ENCODE results near the gene SLU7.
"Not testable (repeated sequence)": the region's sequence is repeated elsewhere in the genome, so short reads cannot be mapped to it uniquely, and the experiment has no call there.

SLU7 gene

DNA sequence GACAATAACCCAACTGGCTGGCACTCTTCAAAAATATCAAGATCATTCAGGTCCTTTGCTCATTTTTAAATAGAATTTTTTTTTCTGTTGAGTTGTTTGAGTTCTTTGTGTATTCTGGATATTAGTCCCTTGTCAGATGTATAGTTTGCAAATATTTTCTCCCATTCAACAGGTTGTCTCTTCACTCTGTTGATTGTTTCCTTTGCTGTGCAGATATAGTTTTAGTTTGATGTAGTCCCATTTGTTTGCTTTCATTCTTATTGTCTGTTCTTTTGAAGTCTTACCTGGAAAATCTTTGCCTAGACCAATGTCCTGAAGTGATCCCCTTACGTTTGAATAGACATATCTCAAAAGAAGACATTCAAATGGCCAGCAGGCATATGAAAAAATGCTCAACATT, 25.5 kb upstream of the SLU7 start:
- Histone ChIP-seq H3K27me3 (ENCODE audit: low read depth) (peaks cover 4% of the 10 kb centered on the region), H3K4me1 (no peaks in the 10 kb centered on the region), H3K36me3 (replicated peaks) (no peaks in the 10 kb centered on the region), H3K4me3 (no peak overlapping the region), H3K9me3 (no peaks in the 10 kb centered on the region)
- DNase-seq (ENCODE audit: low spot score in 2 of 2), result no peak
- in situ Hi-C loops (cut with MboI; ENCODE audit: low sequenced_read_pairs), result no loop called here

DNA sequence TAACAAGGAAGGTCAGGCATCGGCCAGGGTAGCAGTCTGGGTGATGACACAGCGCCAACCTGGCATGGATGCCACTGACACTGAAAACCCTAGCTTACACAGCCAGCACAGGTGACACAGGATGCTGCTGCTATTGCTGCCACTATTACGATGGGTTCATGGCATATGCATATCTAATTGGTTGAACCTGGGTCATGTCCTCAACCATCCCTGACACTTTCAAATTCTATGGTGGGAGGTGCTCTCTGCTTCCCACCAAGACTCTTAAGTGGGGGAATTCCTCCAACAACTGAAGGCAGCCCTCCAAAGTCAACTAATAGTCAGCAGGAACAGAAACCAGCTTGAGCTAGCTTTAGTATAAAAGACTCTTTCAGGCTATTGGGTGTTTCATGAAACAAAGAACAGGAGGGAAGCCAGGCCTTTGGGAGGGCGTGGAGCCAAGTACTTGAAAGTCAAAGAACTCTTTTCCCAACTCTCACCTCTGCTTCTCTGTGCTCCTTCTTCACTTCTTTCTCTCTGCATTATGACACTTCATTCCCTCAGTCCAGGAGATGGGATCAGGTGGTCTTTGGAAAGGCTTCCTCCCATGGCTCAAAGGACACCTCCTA, 24.0 kb upstream of the SLU7 start:
- DNase-seq (ENCODE audit: low spot score in 2 of 2), result no peak
- in situ Hi-C loops (cut with MboI; ENCODE audit: low sequenced_read_pairs), result no loop called here

DNA sequence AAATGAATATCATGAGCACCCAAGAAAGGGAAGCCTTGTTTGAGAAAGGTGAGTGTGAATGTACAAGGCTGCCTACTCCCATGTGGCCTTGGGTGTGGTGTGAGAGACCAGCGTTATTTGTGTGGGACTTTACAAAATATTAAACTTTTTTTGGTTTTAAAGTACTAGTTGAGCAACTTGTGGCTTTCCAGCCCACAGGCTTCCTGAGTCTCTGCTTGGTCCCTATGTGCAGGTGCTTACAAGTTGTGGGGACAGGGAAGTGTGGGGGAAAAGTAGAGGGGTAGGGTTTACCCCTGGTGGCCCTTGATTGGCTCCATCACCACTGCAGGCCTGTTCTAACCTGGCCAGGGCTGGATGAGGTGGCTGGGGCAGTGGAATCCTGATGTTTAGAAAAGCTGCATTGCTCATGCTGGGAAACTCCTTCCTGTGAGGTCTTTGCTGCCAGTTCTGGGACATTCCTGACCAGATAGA, 22.5 kb upstream of the SLU7 start:
- H3K27me3 ChIP-seq (ENCODE audit: low read depth), result peaks cover 6% of the 10 kb centered on the region
- H3K9me3 ChIP-seq, result no peaks in the 10 kb centered on the region
- H3K4me3 ChIP-seq, result no peak overlapping the region
- DNase-seq (ENCODE audit: low spot score in 2 of 2), result no peak
- H3K36me3 ChIP-seq (replicated peaks), result no peaks in the 10 kb centered on the region
- in situ Hi-C loops (cut with MboI; ENCODE audit: low sequenced_read_pairs), result no loop called here
- H3K4me1 ChIP-seq, result peaks cover 4% of the 10 kb centered on the region; the same call in 1 of the 2 replicates

More for the DNA sequence above, 24.0 kb upstream of the SLU7 start:
- peaks cover 4% of the 10 kb centered on the region; the same call in 1 of the 2 replicates for H3K4me1 ChIP-seq
- H3K36me3 ChIP-seq (replicated peaks), result no peaks in the 10 kb centered on the region
- H3K4me3 ChIP-seq, result no peak overlapping the region
- no peaks in the 10 kb centered on the region for H3K9me3 ChIP-seq
- peaks cover 4% of the 10 kb centered on the region for H3K27me3 ChIP-seq (ENCODE audit: low read depth)

DNA sequence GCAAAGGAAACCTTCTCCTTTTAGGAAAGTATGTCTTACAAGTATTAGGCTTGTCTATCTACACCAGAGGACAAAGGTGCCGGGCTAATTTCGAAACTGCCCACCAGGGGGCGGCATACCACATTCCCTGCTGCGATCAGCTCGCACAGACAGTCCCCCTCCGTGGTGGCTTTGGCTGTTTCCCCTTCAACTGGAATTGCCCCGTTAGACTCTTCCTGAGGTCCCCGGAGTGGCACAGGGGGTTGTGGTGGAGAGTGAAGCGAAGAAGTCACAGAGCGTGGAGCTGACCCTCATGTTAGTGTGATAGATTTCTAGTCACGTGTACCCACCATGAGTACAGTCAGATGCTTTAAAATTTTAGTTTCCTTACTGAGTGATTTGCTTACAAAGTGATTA, 20.3 kb upstream of the SLU7 start:
- peak overlapping the region; percentile 10 for H3K4me3 ChIP-seq
- no peaks in the 10 kb centered on the region for H3K9me3 ChIP-seq
- peaks cover 2% of the 10 kb centered on the region; the same call in 1 of the 2 replicates for H3K27me3 ChIP-seq (ENCODE audit: low read depth)
- H3K4me1 ChIP-seq, result peaks cover 4% of the 10 kb centered on the region; the same call in 1 of the 2 replicates
- in situ Hi-C loops (cut with MboI; ENCODE audit: low sequenced_read_pairs), result no loop called here
- peak; percentile 62 to 91 for DNase-seq (ENCODE audit: low spot score in 2 of 2)
- no peaks in the 10 kb centered on the region for H3K36me3 ChIP-seq (replicated peaks)

DNA sequence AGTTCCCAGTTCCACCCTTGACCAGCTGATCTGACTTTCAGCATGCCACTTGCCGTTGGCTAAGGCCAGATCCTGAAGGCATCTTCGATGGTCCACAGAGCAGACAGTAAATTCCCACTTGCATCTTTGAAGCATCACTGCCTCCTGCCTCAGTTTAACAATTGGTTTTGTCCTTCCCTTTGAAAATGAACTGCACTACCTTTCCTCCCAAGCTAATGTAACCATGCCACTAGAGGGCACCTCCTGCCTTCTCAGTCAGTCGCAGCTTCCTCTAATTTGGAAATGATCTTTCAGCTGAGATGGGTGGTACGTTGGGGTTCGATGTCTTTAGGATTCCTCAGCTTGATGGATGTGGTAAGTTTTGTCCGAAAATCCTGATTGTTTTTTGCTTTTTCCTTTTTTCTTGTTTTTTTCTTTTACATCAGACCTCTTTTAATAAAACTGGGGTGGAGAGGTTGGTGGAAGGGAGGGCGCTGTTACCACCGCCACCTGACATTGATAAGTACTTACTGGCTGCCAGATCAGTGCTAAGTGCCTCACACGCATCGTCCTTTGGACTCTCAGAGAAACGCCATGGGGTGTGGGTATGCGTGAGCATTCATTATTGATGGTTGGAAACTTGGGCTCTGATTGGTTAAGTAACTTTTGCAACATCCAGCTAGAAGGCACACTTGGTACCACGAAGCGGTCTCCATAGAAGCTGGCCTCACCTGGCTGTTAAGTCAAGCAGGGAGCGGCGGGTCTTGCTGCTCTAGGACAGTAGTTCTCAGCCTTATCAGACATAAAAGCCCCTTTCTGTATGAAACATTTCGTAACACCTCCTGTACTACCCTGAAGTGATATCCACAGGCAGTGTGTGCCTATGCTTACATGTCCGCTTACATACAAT, 19.7 kb upstream of the SLU7 start:
- Histone ChIP-seq H3K36me3 (replicated peaks) (no peaks in the 10 kb centered on the region), H3K4me1 (peaks cover 4% of the 10 kb centered on the region; the same call in 1 of the 2 replicates), H3K4me3 (peak overlapping the region; percentile 10), H3K9me3 (no peaks in the 10 kb centered on the region), H3K27me3 (ENCODE audit: low read depth) (peaks cover 2% of the 10 kb centered on the region; the same call in 1 of the 2 replicates)
- in situ Hi-C loops (cut with MboI; ENCODE audit: low sequenced_read_pairs), result no loop called here
- DNase-seq (ENCODE audit: low spot score in 2 of 2), result peak; percentile 64 to 65

DNA sequence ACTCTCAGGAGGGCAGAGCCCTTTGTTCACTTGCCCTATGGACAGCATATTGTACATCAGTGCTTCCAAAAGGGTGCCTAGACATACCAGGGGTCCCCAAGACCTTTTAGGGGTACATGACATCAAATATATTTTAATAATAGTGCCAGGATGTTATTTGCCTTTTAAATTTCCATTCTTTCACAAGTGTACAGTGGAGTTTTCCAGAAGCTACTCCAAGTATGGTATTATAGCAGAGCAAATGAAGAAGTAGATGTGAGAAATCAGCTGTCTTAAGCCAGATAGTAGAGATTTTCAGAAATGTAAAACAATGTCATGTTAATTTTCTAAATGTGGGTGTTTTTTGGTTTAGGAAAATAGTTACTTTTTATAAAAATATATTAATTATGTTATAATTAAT, 18.4 kb upstream of the SLU7 start:
- in situ Hi-C loops (cut with MboI; ENCODE audit: low sequenced_read_pairs), result no loop called here
- Histone ChIP-seq H3K27me3 (ENCODE audit: low read depth) (peaks cover 2% of the 10 kb centered on the region; the same call in 1 of the 2 replicates), H3K36me3 (replicated peaks) (no peaks in the 10 kb centered on the region), H3K4me3 (no peak overlapping the region), H3K4me1 (peaks cover 4% of the 10 kb centered on the region; the same call in 1 of the 2 replicates), H3K9me3 (no peaks in the 10 kb centered on the region)
- DNase-seq (ENCODE audit: low spot score in 2 of 2), result no peak

DNA sequence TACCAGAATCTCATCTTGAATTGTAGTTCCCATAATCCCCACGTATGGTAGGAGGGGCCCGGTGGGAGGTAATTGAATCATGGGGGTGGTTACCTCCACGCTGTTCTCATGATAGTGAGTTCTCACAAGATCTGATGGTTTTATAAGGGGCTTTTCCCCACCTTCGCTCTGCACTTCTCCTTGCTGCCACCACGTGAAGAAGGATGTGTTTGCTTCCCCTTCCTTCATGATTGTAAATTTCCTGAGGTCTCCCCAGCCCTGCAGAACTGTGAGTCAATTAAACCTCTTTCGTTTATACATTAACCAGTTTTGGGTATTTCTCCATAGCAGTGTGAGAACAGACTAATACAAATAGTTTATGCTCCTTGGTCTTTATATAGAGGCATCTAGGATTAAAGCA, 17.8 kb upstream of the SLU7 start:
- H3K27me3 ChIP-seq (ENCODE audit: low read depth); in situ Hi-C loops (cut with MboI; ENCODE audit: low sequenced_read_pairs); H3K9me3 ChIP-seq; H3K4me1 ChIP-seq; H3K36me3 ChIP-seq (replicated peaks); H3K4me3 ChIP-seq; DNase-seq (ENCODE audit: low spot score in 2 of 2): not testable (repeated sequence)

DNA sequence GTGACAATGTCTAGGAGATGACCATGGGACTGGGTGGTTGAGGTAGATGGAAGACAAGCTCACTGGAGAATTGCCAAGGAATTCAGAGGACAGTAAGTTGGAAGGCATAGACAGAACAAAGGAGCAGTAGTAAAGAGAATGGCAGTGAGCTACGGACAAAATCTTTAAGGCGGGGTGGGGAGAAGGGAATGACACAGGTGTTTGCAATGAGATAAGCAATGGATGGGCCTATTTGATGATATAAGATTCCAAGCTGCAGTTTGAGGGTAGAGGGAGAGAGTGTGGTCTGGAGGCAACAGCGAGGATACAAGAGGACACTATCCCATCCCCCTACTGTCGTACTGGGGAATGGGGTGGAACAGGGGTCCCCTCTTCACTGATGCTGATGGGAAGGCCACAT, 17.1 kb upstream of the SLU7 start:
- peaks cover 2% of the 10 kb centered on the region; the same call in 1 of the 2 replicates for H3K27me3 ChIP-seq (ENCODE audit: low read depth)
- H3K9me3 ChIP-seq, result no peaks in the 10 kb centered on the region
- no peaks in the 10 kb centered on the region for H3K36me3 ChIP-seq (replicated peaks)
- in situ Hi-C loops (cut with MboI; ENCODE audit: low sequenced_read_pairs), result no loop called here
- H3K4me1 ChIP-seq, result peaks cover 4% of the 10 kb centered on the region; the same call in 1 of the 2 replicates
- no peak overlapping the region for H3K4me3 ChIP-seq
- no peak for DNase-seq (ENCODE audit: low spot score in 2 of 2)

DNA sequence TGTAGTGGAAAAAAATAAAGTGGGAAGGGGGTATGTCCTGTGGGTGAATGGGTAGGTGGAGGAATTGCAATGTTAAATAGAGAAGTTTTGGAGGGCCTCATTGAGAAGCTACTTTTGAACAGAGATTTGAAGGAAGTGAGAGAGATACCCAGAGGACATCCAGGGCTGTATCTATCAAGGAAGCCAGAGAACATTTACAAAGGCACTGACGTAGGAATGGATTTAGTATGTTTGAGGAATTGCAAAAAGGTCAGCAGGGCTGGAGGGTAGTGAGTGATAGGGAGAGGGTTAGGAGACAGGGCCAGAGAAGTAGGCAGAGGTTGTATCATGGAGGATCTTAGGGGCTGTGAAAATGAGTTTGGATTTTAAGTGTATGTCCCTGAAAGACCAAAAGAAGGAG, 16.7 kb upstream of the SLU7 start:
- Histone ChIP-seq H3K4me3 (no peak overlapping the region), H3K9me3 (no peaks in the 10 kb centered on the region), H3K4me1 (peaks cover 4% of the 10 kb centered on the region; the same call in 1 of the 2 replicates), H3K27me3 (ENCODE audit: low read depth) (peaks cover 2% of the 10 kb centered on the region; the same call in 1 of the 2 replicates), H3K36me3 (replicated peaks) (no peaks in the 10 kb centered on the region)
- DNase-seq (ENCODE audit: low spot score in 2 of 2), result no peak
- in situ Hi-C loops (cut with MboI; ENCODE audit: low sequenced_read_pairs), result no loop called here

DNA sequence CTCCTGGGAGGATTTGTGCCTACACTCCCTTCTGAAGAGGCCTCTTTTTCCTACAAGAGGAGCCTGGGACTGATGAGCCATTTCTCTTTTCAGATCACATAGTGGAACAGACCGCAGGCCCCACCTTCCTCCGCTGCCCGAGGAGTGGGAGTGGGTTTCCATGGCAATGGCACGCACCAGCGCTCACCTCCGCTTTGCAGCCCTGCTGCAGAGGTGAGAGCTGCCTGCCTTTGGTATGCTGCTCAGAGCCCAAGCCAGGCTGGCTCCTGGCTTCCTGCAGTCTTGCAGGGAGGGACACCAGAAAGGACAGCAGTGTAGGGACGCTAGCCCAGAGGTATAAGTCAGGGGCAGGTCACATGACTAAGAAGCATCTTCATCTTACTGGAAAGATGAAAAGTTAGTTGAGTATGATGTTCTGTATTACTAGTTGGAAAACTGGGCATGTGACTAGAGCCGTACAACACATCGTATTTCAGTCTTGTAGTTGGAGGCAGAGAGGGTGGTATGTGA, 15.2 kb upstream of the SLU7 start:
- Histone ChIP-seq H3K27me3 (ENCODE audit: low read depth) (0 out of 2 replicates have a peak, but pooled peaks cover 2% of the 10 kb centered on the region), H3K9me3 (no peaks in the 10 kb centered on the region), H3K36me3 (replicated peaks) (peaks cover 7% of the 10 kb centered on the region), H3K4me3 (no peak overlapping the region), H3K4me1 (peaks cover 2% of the 10 kb centered on the region; the same call in 1 of the 2 replicates)
- in situ Hi-C loops (cut with MboI; ENCODE audit: low sequenced_read_pairs), result no loop called here
- DNase-seq (ENCODE audit: low spot score in 2 of 2), result peak in 1 of 2 experiments; percentile 35

DNA sequence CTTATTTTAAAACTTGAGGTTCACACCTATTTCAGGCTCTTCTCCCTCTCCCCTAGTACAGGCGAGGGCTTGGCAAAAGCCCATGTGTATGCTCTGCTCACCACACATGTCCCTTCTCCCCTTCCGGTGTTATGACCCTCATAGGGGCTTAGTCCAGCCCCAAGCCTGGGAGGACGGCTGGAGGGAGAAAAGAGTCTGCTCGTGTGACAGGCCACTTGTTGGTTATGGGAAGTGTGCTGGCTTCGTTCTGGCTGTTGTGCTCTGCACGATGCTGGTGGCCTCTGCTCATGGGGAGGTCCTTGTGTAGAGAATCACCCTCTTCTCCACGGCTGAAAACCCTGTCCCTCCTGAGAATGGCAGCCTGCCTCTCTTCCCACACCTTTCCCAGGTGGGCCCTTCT, 13.9 kb upstream of the SLU7 start:
- peaks cover 20% of the 10 kb centered on the region for H3K36me3 ChIP-seq (replicated peaks)
- H3K4me1 ChIP-seq, result no peaks in the 10 kb centered on the region
- no peak overlapping the region for H3K4me3 ChIP-seq
- DNase-seq (ENCODE audit: low spot score in 2 of 2), result no peak
- in situ Hi-C loops (cut with MboI; ENCODE audit: low sequenced_read_pairs), result no loop called here
- no peaks in the 10 kb centered on the region for H3K9me3 ChIP-seq
- H3K27me3 ChIP-seq (ENCODE audit: low read depth), result 0 out of 2 replicates have a peak, but pooled peaks cover 2% of the 10 kb centered on the region

DNA sequence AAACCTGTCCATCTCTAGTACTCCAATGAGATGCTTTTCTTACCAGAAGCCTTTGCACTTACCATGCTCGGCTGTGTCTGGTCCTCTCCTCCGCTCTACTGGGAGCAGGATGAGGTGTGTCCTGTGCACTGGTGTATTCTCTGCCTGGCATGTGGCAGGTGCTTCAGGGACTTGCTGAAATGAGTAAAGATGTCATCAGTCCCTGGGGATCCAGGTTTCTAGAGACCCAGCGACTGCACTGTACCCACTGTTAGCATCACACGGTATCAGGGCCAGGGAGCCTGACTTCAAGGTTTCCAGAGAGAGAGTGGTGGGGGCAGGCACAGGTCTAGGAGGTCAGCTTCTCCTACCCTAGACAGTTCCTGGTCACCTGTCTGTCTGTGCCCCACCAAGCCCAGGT, 13.3 kb upstream of the SLU7 start:
- no peak for DNase-seq (ENCODE audit: low spot score in 2 of 2)
- Histone ChIP-seq H3K27me3 (ENCODE audit: low read depth) (0 out of 2 replicates have a peak, but pooled peaks cover 2% of the 10 kb centered on the region), H3K4me1 (no peaks in the 10 kb centered on the region), H3K36me3 (replicated peaks) (peaks cover 26% of the 10 kb centered on the region), H3K9me3 (no peaks in the 10 kb centered on the region), H3K4me3 (no peak overlapping the region)
- in situ Hi-C loops (cut with MboI; ENCODE audit: low sequenced_read_pairs), result no loop called here

DNA sequence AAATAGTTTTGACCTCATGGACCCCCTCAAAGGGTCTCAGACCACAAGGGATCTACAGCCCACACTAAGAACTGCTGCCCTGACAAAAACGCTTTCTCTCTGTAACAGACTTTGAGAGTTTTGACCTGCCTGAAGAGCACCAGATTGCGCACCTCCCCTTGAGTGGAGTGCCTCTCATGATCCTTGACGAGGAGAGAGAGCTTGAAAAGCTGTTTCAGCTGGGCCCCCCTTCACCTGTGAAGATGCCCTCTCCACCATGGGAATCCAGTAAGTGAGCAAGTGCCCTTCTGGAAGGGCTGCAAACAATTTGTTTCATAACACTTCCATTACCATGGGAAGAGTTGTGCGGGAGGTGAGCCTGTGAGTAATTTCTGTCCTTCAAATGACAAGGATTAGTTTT, 8.7 kb upstream of the SLU7 start:
- Histone ChIP-seq H3K9me3 (no peaks in the 10 kb centered on the region), H3K4me1 (peaks cover 20% of the 10 kb centered on the region), H3K4me3 (no peak overlapping the region), H3K27me3 (ENCODE audit: low read depth) (no peaks in the 10 kb centered on the region), H3K36me3 (replicated peaks) (peaks cover 64% of the 10 kb centered on the region)
- in situ Hi-C loops (cut with MboI; ENCODE audit: low sequenced_read_pairs), result no loop called here
- no peak for DNase-seq (ENCODE audit: low spot score in 2 of 2)

DNA sequence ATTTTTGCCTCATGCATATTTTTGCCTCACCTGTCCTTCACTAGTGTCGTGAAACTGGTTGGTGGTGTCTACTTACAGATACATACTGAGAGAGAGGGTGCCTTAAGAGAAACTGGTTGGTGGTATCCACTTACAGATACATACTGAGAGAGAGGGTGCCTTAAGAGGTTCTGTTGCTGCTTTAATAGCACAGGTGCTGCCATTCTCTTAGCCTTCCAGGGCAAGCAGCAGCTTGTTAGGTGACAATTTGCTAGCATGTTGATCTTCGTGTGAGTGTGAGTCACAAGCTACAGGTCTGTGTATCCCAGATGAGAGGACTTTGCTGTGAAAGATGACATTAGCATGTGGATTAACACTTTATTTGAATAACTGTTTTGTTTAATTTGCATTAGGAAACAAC, 4.2 kb upstream of the SLU7 start:
- Histone ChIP-seq H3K4me1 (peaks cover 31% of the 10 kb centered on the region), H3K36me3 (replicated peaks) (peaks cover 48% of the 10 kb centered on the region), H3K27me3 (ENCODE audit: low read depth) (no peaks in the 10 kb centered on the region), H3K9me3 (no peaks in the 10 kb centered on the region), H3K4me3 (peak overlapping the region; percentile 60)
- in situ Hi-C loops (cut with MboI; ENCODE audit: low sequenced_read_pairs), result no loop called here
- no peak for DNase-seq (ENCODE audit: low spot score in 2 of 2)
